HG02571 (cell line): ENCODE data around the gene LITAFD.
"Not testable (repeated sequence)": the region's sequence is repeated elsewhere in the genome, so short reads cannot be mapped to it uniquely, and the experiment has no call there.

Experiments used
- ATAC-seq: cut with Tn5 transposase; IDR thresholded peaks from one replicate; pipeline ENCODE4 v1.9.1; 2021; ENCODE audit warnings: mild to moderate bottlenecking, moderate library complexity; ENCODE audit not compliant: unreplicated experiment

LITAFD gene

GRCh38 chr16:8893426-8893825, 11.3 kb downstream of the LITAFD start:
- ATAC-seq: no peak

GRCh38 chr16:8893976-8894690, 12.0 kb downstream of the LITAFD start:
- ATAC-seq: no peak

- ATAC-seq: no peak
Observed at GRCh38 chr16:8894736-8895334, 12.7 kb downstream of the LITAFD start.

- ATAC-seq: no peak
Observed at GRCh38 chr16:8898660-8899318, 16.6 kb downstream of the LITAFD start.

DNA sequence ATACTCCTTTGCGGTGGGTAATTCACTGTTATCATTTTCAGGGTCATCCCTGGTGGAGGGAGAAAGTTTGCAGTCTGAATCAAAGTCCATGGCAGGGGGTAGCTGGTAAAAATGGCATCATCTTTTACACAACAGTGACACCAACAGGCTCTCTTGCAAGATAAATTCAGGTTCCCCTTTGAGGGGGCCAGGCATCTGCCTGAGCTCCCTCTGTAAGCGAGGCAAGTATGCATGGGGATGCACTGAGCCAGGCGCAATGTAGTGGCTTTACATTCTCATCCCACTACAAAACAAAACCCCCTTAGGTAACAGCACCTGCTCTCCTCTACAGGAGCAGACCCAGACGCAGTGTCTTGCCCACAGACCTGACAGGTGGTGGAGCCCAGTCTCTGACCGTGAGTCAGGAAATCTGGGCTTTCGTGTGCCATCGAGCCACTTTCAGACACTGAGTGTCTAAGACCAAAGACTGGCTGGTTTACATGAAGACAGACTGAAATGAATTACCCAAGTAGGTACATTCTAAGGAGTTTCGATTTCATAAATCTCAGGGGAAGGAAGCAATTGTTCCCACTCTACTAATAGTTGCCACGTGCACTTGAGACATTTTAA, 17.7 kb downstream of the LITAFD start:
- ATAC-seq: no peak

DNA sequence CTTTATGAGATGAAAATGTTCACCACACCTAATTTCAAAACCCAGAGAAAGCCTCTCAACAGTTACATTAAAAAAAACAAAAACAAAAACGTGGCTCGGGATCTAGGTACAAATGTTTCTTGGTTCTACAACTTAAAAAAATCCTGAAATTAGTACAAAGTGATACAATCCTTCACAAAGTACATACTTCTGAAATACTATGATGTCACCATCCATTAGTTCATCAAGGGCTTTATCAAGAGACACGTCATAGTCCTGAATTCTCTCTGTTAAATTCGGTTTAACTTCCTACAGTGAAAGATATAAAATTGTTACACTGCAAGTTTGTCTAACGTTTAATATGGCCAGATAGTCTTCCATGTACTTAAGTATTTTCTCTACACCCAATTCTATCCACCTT, 18.2 kb downstream of the LITAFD start:
- ATAC-seq: no peak

DNA sequence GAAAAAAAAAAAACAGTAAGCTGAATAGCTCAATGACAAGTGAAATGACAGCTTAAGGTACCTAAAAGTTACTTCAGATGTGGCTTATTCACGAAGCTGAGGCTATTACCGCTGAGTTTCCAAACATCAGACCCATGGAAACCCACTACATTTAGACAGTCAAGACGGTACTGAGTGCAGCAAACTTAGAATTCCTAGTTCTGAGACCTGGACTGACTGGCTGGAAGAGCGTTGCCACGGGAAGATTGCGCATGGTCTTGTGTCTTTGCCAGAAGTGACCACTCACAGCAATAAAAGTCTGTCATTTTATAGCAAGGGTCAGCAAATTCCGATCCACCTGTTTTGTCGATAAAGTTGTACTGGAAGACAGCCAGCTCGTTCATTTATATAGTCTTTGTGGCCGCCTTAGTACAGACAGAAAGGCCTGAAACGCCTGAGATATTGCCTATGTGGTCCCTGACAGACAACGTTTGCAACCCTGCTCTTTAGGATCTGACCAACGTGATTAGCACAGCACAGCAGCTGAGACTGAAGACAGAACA, 19.2 kb downstream of the LITAFD start:
- no peak for ATAC-seq

DNA sequence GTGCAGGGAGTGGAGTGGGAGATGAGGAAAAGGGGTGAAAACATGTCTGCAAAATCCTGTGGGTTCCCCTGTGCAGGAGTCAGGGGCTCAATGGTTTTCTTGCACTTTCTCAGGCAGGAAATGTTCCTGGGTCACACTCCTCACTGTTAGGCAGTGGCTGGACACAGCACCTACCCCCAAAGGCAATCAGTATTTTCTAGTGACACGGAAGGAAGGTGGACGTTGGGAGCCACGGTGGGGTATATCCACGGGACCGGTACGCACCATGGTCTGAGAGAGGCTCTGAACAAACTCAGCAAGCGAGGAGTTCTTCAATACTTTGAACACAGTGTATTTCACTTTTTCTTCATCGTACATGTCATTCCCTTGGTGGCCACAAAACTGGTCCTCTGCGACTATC, 20.9 kb downstream of the LITAFD start:
- ATAC-seq: no peak

GRCh38 chr16:8904018-8904430, 21.9 kb downstream of the LITAFD start:
- no peak for ATAC-seq

DNA sequence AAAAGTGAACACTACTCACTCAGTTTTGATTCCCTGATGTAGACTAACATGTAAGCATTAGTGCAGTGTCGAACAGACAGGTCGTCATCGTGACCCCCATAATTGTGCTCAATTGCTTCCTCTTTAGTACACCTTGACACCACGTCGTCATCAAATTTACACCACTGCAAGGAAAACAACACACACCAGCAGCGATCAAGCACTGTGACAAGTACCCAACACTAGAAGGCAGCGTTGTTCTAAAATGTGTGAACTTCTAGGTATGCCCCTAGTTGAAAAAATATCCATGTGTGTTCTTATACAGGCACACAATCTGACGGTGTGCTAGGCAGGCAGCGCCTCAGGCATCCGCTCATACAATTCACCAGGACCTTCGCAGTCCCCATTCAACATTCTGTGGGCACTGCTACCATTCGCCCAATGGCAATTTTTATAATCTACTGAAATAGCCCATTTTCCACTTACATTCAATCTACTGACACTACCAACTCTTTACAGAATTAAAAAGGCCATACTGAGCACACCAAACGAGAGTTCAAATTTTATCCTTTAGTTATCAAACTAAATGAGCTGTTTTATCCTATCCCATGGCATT, 23.1 kb downstream of the LITAFD start:
- no peak for ATAC-seq

DNA sequence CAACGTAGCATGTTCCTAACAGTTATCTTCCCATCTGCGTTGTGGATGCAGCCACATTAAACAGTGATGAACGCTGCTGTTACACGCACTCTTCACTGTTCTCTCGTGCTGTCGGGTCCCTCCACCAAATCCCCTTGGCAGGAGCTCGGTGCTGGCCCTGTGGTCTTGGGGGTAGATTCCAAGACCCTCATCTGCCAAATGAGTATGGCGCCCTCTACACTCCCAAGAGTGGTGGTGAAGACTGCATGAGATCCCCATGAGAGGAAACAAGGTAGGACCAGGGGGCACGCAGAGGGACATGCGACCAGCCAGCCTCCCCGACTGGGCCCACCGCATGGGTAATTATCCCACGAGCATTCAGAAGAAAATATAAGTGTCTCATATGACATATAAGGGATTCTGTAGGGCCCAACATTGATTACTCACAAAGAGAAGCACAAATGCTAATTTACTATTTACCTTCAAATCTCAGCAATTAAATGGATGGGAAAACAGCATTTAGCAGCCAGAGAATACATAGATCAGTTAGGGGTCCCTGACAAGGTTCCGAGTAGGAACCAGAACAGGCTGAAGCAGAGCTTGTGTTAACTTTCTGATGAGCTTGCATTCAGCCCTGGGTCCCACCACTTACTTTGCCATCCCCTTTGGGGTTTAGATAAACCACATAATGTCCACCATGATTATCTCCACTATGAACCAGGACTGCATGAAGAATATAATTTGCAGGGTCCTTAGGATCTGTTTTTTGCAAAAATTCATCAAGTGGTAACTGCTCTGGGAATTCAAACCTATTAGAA, 23.8 kb downstream of the LITAFD start:
- no peak for ATAC-seq

- ATAC-seq: no peak
Observed at GRCh38 chr16:8907096-8907495, 24.9 kb downstream of the LITAFD start.

DNA sequence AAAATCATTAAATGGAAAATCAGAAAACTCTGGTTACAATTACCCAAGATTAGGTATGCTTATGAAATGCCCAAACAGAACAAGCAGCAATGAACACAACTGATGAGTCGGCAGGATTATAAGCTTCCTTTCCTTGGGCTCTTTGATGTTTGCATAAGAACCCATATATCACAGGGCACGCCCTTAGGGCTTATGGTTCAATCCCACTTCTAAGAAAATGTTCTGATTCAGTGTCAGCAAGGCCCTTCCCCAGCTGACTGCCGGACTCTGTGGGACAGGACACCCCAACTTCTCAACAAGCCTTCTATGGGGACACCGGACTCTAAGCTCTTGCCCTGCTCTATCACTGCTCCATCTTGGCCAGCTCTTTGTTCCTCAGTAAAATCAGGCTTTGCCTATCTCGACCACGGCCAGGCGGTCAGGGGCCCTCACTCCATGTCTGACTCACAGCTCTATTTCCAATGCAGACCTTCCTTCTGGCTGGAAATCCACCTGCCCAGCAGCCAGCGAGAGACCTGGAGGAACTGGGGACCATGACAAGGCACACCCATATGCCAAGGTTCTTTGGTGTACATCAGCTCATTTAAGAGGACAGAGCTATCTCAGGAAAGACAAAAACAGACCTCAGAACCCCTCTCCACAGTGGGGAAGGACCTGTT, 26.8 kb downstream of the LITAFD start:
- no peak for ATAC-seq

GRCh38 chr16:8910811-8911210, 28.7 kb downstream of the LITAFD start:
- no peak for ATAC-seq

- ATAC-seq: no peak
Observed at GRCh38 chr16:8912793-8913192, 30.6 kb downstream of the LITAFD start.

GRCh38 chr16:8914098-8914497, 31.9 kb downstream of the LITAFD start:
- no peak for ATAC-seq

DNA sequence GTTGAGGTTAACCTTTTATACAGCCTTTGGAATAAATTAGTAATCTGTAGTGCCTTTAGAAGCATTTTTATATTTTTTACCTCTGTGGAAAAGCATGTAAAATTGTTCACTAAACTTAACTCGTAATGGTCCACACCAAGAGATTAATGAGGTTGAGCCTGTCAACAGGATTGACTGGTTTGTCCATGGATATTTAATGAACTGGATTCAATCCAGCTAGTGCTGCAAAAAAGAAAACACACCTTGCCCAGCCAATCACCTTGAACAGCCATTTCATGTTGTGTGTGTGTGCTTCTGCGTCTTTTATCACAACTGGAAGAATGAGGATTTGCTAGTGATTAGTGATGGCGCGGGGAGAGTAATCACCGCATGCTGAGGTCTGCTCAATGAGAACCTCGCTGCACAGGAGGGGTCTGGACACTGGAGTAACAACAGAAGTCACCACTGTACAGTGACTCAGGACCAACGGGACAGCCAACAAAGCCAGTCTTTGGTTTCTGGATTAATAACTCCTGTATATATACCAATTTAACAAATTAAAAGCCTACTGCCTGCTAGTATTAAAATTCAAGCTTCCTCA, 33.7 kb downstream of the LITAFD start:
- ATAC-seq: no peak

- ATAC-seq: no peak
Observed at GRCh38 chr16:8916541-8917225, 34.5 kb downstream of the LITAFD start.

DNA sequence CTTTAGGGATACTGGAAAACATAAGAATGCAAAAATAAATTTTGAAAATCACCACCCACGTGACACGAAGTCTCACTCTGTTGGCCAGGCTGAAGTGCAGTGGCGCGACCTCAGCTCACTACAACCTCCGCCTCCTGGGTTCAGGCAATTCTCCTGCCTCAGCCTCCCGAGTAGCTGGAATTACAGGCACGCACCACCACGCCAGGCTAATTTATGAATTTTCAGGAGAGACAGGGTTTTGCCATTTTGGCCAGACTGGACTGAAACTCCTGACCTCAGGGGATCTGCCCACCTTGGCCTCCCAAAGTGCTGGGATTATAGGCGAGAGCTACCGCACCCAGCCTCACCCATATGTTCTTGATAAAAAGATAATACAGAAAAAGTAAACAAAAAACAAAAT, 35.2 kb downstream of the LITAFD start:
- ATAC-seq: not testable (repeated sequence)
